NCI-H774 (cell line): ENCODE measurements around the gene KRT6B.

Experiments
- DNase-seq: peaks from one replicate; lab custom pipeline; 2025; lab: John Stamatoyannopoulos, UW

Gene KRT6B

DNA sequence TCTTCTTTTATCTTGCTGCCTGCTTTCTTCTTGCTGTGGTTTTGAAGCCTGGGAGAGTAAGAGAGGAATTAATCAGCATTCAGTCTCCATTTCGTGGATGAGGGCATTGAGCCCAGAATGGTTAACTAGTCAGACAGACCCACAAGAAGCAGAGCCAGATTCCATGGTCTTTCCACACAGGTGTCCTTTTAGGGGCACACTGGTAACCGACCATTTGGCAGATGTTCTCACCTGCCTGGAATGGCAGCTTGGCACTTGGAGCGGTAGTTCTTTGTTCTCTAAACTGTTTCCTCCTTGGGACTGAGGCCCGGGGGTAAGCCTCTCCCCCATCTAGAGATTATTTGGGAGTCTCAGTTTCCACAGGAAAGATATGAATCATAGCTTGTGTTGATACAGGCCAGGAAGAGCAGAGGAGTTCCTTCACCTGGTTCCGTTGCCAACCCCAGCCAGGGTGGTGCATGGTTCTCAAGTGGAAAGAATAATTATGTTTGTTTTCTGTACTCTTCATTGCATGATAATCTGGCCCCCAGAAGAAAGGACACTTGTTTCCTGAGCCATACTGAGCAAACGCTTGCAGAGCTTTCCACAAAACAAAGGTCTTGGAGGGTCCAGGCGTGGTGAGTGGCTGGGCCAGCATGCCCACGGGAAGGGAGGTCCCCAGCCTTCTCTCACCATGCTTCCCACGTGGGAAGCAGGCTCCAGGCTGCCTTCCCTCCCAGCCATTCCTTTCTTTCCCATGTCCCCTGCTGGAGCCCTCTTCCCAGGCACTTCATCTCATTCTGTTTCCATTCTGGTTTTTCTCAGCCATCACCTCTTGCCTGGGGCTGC, 15.7 kb downstream of the KRT6B start:
- DNase-seq = no peak

DNA sequence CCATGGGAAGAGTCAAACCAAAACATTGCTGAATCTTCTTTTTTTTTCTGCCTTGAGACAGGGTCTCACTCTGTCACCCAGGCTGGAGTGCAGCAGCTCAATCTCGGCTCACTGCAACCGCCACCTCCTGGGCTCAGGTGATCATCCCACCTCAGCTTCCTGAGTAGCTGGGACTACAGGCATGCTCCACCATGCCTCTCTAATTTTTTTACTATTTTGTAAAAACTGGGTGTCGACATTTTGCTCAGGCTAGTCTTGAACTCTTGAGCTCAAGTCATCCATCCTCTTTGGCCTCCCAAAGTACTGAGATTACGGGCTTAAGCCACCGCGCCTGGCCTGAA, 16.3 kb downstream of the KRT6B start:
- DNase-seq = no peak

DNA sequence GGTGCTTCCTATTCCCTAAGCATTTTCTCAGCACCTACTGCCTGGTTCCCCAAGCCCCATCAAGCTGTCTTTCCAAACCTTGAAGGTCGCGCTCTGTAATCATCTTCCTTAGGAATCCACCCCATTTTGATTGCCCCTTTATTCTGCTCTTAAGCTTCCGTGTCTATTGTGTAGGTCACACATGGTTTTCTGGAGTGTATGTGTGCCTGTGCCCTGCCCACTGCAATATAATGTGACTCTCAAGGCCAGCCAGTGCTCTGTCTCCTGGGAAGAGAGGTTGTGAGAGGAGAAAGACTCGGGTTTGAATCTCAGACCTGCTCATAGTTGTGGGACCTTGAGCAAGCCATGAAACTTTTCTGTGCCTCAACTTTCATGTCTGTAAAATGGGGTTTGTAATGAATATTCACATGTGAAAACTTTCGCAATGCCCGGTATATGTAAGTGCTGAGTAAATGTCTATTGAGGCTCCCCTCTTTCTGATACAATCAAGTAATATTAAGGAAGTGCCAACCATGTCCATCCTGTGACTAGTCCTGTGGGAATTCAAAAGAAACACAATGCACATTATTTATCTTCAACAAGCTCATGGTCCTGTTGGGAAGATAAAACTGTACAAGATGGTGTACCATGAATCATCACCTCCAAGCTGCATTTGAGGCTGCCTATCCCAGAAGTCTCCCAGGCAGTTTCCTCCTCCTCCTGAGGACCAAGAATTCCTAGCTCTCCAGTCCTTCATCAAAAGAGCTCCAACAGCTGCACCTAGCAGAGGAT, 17.0 kb downstream of the KRT6B start:
- DNase-seq = no peak

DNA sequence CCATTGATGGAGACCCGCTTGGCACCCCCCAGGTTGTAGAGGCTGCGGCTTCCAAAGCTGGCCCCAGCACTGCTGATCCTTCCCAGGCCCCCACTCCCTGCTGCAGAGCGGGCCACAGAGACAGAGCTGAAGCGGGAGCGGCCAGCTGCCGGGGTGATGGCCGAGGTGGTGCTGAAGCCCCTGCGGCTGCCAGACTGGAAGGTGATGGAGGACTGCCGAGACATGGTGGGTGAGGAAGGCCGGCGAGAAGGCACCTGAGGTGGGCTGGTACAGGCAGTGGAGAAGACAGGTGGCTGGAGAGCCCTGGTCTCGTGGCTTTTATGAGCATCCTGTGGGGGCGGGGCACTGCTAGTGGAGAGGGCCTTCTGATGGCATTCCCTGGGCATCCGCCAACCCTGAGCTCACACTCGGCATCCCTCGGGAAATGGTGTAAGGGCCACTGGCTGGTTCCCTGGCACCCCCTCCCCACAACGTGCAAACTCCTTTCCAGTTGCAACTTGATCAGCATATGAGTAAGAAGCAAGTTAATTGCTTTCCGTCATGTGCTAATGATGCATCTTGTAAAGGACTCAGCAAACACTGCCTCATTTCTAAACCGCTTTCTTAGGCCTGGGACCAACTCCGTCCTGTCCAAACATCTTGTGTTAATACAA, 17.7 kb downstream of the KRT6B start, which contains the start of gene KRT75:
Gene KRT75 (minus strand): TSS at position 291 of the 653 bp plus-strand sequence. CDS start 67 bp downstream, at position 224.
- DNase-seq = no peak

DNA sequence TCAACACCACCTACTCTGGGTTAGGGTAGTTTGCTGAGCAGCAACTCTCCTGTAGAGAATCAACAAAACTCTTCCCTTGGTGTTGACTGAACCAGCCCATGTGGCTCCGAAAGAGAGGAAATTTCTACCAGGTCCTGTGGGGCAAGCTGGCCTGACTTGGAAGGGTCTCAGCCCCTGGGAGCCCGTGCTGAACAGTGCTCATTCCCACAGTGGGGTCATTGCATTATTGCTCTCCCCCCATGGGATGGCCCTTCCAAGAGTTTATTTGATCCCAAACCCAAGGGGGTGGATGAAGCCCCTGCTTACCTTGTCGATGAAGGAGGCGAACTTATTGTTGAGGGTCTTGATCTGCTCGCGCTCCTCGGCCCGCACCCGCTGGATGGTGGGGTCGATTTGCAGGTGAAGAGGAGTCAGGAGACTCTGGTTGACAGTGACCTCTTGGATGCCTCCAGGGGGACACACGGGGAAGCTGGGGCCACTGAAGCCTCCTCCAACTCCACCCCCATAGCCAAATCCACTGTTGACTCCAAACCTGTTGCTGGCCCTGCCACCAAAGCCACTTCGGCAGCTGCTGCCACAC, 18.4 kb downstream of the KRT6B start:
- no peak for DNase-seq

DNA sequence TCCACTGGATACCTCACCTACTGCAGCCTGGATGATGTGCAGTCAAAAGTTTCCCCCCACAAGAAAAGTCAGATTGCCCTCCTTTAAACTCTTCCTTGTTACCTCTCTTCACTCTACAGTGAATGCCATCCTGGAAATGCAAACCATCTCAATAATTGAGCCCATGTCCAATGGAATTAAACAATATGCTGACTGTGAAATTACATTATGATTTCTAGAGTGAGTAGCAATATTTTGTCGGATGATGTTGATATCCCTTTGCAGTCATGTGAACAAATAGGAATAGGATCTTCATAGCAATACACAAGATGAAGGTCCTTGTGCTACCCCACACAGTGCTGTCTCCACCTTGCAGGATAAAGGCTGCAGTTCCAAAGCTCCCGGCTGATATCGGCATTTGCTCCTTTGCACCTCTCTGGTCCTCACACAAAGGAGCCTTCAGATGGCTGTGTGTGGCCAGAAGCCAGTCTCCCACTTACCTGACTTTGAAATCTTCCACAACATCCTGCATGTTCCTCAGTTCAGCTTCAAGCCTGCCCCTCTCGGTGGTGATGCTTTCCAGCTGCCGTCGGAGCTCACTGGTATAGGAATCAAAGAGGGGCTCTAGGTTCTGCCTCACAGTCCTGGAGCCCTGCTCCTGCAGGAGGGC, 19.3 kb downstream of the KRT6B start:
- no peak for DNase-seq

DNA sequence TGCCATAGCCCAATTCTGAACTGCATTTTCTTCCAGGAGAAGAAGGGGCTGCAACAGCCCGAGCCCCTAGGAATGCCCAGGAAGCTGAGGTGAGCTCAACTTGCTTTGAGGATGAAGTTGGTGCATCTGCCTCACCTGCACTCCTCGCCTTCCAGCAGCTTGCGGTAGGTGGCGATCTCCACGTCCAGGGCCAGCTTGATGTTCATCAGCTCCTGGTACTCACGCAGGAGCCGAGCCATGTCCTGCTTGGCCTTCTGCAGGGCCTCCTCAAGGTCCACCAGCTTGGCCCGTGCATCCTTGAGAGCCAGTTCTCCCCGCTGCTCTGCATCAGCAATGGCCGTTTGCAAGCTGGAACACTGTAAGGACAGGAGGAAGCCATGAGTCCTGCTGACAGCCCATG, 23.8 kb downstream of the KRT6B start:
- DNase-seq = no peak

DNA sequence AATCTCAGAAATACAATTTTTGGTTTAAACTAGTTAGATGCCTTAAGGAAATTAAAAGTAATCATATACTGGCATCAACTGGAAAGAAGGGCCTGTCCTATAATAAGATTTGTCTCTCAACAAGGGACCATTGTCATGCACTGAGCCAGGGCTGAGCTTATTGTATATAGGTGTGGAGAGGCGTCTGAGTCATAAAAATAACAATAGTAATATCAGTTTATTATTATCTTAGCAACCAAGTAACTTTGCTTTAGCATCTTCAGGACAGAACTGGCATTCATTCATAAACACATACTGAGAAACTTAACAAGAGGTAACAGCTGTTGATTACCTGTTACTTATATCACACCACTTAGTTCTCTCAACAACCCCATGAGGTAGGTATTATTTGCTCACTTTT, 24.9 kb downstream of the KRT6B start:
- no peak for DNase-seq

DNA sequence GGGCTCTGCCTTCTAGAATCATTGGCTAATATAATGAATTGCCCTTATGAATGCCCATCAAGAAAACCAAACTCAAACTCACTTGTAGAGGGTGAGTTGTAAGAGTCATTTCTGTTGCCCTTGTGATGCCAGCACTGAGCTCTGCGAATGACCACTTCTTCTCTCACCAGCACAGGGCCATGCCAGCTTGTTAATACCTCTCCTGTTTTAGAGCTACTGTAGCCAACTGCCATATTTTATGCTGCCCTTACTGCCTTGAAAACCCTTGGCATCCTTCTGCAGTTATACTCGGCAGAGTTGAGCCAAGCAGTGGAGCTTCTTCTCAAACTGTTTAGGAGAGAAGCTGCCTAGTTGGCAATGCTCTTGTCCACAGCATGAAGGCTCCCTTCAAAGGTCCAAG, 25.9 kb downstream of the KRT6B start:
- DNase-seq = no peak

DNA sequence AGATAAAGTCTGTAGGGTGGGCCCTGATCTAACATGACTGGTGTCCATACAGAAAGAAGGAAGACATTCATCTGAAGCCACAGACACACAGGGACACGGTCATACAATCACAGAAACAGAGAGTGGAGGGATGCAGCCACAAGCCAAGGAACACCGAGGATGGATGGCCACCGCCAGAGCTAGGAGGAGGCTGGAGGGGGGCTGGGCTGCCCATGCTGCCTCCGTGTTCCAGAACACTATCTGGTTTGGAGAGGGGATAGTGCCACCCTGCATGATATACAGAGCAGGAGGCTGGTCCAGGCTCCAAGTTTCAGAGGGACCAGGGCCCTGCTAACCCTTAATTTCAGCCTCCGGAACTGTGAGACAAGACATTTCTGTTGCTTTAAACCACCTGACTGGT, 26.5 kb downstream of the KRT6B start:
- DNase-seq = no peak

DNA sequence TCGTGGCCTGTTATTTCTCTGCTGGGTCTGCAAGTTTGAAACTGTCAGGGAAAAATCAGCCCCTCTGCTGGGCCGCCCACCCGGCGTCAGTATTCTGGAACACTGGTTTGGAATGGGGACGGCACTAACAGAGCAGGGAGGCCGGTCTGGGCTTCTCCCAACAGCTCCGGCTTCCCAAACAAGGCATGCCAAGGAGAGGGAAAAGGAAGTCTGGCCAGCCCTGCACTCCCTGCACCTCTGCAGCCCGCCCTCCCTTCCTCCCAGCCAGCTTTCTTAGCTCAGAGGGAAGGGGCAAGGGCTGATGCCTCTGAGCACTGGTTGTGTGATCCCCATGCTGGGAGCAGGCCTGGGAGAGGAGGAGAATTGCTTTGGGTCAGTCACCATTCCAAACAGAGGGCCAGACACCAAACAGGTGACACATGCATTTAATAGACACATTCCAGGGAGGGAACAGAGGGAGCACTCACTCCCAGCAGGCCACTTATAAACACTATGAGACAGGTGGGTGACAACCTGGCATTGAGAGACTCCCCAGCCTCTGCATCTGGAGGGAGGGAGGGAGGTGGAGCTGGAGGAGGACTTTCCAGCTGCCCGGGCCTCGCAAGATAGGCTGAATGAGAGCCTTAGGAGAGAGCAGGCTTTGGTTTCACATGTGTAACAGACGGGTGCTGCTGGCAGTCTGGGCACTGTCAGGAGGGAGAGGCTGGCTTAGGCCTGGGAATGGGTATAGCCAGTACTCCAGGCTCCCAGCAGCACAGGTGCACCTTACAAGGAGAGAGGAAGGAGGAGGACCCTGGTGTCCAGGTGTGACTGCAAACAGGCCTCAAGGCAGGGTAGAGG, 28.1 kb downstream of the KRT6B start:
- DNase-seq = peak; percentile 52

DNA sequence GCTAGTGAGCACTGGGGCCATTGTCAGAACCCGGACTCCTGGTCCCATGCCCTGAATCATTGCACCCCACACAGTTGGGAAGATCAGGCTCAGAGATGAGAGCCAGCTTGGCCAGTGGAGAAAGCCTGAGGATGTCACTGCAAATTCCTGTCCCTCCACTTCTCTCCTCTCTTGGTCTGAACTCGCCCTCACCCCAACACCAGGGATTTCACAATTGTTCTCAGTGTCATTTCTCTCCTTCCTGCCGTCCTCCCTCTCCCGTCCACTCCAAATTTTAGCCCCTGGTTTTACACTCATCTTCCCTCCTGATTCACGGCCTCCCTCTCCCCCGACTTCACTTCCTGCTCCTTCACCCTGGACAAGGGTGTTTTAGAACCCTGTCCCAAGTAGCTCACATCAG, 28.9 kb downstream of the KRT6B start:
- DNase-seq = no peak

DNA sequence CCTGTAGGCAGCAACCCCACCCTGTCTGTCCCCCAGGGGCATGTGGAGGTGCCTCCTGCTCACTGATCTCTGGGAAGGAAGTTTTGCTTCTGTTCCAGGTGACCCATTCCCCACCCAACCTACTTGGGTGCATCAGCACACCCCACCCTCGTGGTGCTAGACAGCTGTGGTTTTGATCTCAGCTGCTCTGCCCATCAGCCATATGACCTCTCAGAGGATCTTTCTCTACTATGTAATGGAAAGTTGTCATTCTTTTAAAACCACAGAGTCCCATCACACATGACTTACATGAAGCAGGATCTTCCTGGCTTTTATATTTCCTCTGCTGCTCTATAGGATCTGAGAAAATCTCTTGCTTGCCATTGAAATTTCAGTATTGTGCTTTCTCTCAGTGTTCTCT, 32.3 kb downstream of the KRT6B start:
- no peak for DNase-seq

DNA sequence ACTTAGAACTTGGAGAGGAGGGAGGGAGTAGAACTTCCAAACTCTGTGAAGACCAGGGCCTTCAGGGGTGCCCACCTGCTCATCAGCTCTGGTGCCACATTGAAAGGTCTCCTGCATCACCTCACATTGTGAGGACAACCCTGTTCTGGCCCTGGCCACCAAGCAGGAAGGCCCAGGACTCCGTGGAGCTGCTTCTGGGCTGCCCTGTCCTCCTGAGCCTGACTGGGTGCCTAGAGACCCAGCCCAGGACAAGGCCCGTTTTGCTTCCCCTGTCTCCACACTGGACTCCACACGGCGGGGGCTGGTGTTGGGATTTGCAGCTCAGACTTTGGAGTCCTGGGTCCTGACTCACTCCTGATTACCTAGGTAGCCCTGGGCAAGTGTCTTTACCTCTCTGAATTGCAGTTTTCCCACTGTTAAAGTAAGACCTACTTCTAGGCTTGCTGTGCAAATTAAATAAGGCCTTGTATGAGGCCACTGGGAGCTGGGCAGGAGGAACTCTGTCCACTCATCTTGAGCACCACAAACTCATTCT, 33.3 kb downstream of the KRT6B start:
- no peak for DNase-seq

DNA sequence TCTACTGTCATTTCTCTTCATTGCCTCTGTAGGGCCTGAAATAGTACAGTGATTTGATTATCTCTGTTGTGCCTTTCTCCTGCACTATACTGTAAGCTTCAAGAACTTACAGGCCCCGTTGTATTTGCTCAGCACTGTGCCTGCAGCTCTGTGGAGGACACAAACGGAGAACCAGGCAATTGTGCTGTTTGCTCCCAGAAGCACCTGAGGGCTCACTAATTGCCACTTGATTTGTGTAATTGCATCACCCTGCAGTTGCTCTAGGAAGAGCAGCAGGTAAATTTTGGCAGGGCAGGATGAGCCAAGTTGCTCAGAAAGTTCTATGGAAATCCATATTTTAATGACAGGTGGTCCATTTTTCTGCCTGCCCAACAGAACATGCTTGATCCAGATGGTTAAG, 34.2 kb downstream of the KRT6B start:
- peak; percentile 88 for DNase-seq

DNA sequence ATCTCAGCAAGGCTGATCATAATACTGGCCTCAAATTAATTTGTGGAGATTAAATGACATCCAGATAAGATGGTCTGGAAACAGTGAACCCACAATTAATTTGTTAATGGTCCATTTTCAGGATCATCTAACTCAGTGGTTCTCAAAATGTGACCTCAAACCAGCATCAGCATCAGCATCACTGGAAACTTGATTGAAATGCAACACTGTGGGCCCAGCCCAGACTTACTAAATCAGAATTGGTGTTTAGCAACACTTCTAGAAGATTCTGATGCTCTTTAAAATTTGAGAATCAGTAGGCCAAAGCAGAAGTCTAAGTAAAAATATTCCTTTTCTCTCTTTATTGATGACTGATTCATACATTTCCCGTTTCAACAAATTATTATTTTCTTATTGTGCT, 35.2 kb downstream of the KRT6B start:
- no peak for DNase-seq

DNA sequence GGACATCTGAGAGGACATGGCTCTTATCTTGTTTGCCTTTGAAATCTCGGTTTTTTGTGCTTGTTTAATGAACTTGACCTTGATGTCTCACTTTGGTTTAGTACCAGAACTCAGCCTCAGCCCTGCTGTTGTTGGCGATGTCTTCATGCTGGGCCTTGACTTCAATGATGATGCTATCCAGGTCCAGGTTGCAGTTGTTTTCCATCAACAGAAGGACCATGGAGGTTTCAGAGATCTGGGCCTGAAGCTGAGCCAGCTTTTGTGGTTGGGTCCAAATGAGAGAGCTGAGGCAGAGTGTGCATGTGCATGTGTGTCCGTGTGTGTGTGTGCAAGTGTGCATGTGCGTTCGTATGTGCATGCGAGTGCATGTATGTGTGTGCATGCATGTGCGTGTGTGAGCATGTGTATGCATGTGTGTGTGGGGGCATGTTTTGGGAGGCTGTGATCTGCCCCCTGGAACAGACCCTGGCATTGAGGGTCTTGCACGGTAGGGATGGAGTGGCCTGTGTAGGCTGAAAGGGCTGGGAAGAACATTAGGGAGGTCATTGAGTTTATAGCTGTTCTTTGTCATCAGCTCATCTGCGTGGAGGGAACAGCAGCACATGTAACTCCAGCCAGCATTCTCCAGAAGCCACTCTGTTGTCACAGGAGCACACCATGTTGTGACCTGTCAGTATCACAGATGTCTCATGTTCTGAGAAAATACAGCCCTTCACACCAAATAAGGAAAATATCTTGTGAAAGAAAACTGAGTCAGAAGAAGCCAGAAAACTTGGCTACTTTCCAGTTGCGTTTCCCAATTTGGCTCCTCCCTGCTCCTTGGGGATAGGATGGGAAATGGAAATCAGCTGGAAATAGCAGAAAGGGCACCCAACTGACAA, 35.8 kb downstream of the KRT6B start:
- DNase-seq = no peak

DNA sequence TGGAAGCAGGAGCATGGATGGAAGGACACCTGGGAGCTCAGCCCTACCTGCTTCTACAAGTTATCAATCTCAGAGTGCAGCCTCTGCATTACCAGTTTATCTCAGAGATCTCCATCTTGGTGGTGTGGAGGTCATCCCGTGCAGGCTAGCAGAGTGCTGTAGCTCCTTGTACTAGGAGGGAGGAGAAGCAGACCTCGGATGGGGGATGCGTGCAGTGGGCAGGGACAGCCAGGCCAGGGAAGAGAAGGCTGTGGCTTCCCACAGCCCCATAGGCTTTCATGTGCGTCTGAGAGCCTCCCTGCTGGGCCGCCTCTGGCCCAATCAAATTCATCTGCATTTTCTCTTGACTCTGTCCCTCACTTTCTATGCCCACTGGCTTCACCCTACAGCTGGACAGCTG, 37.0 kb downstream of the KRT6B start:
- DNase-seq = no peak

DNA sequence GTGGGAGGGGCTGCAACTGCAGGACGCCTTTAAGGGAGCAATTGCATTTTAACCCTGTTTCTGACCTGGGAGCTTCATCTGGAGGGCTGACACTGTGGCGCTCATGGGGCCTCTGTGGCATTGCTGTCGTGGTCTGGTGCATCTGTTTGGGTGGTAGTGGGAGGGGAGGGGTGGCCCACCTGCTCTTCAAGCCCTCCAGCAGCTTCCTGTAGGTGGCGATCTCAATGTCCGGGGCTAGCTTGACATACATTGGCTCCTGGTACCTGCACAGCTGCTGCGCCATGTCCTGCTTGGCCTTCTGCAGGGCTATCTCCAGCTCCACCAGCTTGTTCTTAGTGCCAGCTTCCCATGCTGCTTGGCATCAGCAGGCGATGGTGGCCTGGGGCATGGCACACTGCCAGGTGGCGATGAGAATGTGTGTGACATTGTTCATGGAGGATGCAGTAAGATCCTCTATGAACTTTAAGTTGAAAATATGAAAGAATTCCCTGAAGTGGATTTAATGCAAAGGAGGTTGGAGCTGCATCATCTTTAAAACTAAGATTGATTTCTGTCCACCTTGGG, 38.1 kb downstream of the KRT6B start:
- DNase-seq = no peak

DNA sequence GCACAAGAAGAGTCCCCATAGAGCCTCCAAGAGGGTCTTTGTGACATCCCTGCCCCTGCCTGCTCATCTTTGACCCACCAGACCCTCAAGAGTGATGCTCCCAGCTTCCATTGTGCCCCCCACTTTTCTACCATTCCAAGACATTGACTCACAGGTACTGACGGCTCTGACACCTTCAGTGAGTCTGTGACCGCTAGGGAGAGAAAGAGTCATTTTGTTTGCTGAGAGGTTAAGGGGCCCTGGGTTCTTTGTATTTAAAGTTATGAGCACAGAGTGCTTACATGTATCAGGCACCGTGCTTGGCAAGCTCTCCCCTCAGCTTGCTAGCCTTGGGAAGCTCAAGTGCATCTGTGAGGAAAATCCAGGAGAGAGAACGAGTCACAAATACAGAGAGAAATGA, 38.7 kb downstream of the KRT6B start:
- DNase-seq = no peak
